B cell (primary cell): ENCODE measurements around the gene CD300LB. TPM values are rescaled to one million over a fixed set of nuclear protein-coding genes. Genes with fewer than 3 reads are reported as not detected.

Experiments used
- ATAC-seq: fragments of 200-7000 bp; cut with Tn5 transposase; one replicate; pipeline ENCODE4 v1.10.0; 2021; ENCODE audit warnings: low read depth, mild to moderate bottlenecking, moderate number of reproducible peaks, moderate library complexity
- CTCF ChIA-PET: fragments of 350-600 bp; sonication (Branson Sonifier 250); formaldehyde crosslinking; loops from one replicate; lab custom pipeline; 2021; ENCODE audit warnings: antibody characterized with exemption, inconsistent platforms; lab: Charles Lee
- POLR2A ChIA-PET: fragments of 350-600 bp; sonication (Branson Sonifier 250); formaldehyde crosslinking; loops from one replicate; lab custom pipeline; 2021; ENCODE audit warnings: antibody characterized with exemption; lab: Charles Lee
- DNase-seq: peaks from one replicate; pipeline ENCODE4 v3.0.0; 2013
- H2AFZ ChIP-seq: 2 replicates; pipeline ENCODE4 v1.6.1; 2012; ENCODE audit warnings: mild to moderate bottlenecking, low read depth, low read length; ENCODE audit not compliant: insufficient read depth, poor library complexity, severe bottlenecking
- H3K27ac ChIP-seq, 2 donors: 1 replicate in 1 of 2; 2 replicates in 1 of 2; pipeline ENCODE4 v1.5.1; 2012 to 2013; ENCODE audit warnings: low read length in 2 of 2, mild to moderate bottlenecking in 2 of 2, moderate library complexity in 1 of 2
- H3K27me3 ChIP-seq, 4 experiments: fragments of 200-600 bp in 1 of 4; sonication (generic) in 1 of 4; replicated peaks in 1 of 4; 1 replicate in 2 of 4; 2 replicates in 2 of 4; pipeline versions ENCODE4 v1.6.1 to v1.7.0; 2013 to 2016; ENCODE audit warnings: low read length in 3 of 4, mild to moderate bottlenecking in 2 of 4, mixed read lengths in 1 of 4, moderate library complexity in 1 of 4; ENCODE audit not compliant: insufficient read depth in 4 of 4, control insufficient read depth in 3 of 4; ENCODE audit errors: control extremely low read depth in 1 of 4
- H3K36me3 ChIP-seq, 2 experiments: replicated peaks in 1 of 2; 1 replicate in 1 of 2; 2 replicates in 1 of 2; pipeline versions ENCODE4 v1.6.1 to v1.7.1; 2013; ENCODE audit warnings: low read length in 1 of 2; ENCODE audit not compliant: insufficient read depth in 2 of 2, control insufficient read depth in 1 of 2; ENCODE audit errors: control extremely low read depth in 1 of 2, extremely low read depth in 1 of 2
- H3K4me1 ChIP-seq, 2 donors: fragments of 200-600 bp in 1 of 2; sonication (generic) in 1 of 2; 1 replicate in 1 of 2; 2 replicates in 1 of 2; pipeline versions ENCODE4 v1.5.1 to v1.6.1; 2013 to 2017; ENCODE audit warnings: low read length in 2 of 2; ENCODE audit not compliant: control insufficient read depth in 2 of 2, insufficient read depth in 2 of 2
- H3K4me2 ChIP-seq: replicated peaks from 2 replicates; pipeline ENCODE3; 2012; ENCODE audit warnings: mild to moderate bottlenecking, low read depth, low read length; ENCODE audit not compliant: poor library complexity, severe bottlenecking
- H3K4me3 ChIP-seq, 5 experiments: fragments of 200-600 bp in 1 of 5; sonication (generic) in 1 of 5; 1 replicate in 3 of 5; 2 replicates in 2 of 5; pipeline versions ENCODE4 v1.5.1 to v1.7.0; 2011 to 2016; ENCODE audit warnings: low read length in 4 of 5, mild to moderate bottlenecking in 4 of 5, low read depth in 2 of 5, control low read depth in 1 of 5, moderate library complexity in 1 of 5; ENCODE audit not compliant: insufficient read depth in 1 of 5; ENCODE audit errors: control extremely low read depth in 1 of 5, extremely low read depth in 1 of 5
- H3K79me2 ChIP-seq: fragments of 200-600 bp; sonication (generic); one replicate; pipeline ENCODE4 v1.6.0; 2016; ENCODE audit warnings: low read length; ENCODE audit not compliant: control insufficient read depth, insufficient read depth
- H3K9ac ChIP-seq: fragments of 200-600 bp; sonication (generic); 2 replicates; pipeline ENCODE4 v1.6.1; 2017; ENCODE audit warnings: mild to moderate bottlenecking, low read length, moderate library complexity
- H3K9me3 ChIP-seq, 3 donors: one replicate each; pipeline versions ENCODE4 v1.6.1 to v1.7.1; 2013; ENCODE audit warnings: low read length in 2 of 3; ENCODE audit not compliant: control insufficient read depth in 2 of 3, insufficient read depth in 1 of 3; ENCODE audit errors: control extremely low read depth in 1 of 3
- H4K20me1 ChIP-seq: 2 replicates; pipeline ENCODE4 v1.6.0; 2012; ENCODE audit warnings: mild to moderate bottlenecking, low read length; ENCODE audit not compliant: insufficient read depth, control insufficient read depth, poor library complexity, severe bottlenecking
- H3K27ac Mint-ChIP-seq: one replicate; pipeline ENCODE4 v1.8.0; 2021; ENCODE audit warnings: mixed read lengths
- H3K27me3 Mint-ChIP-seq: one replicate; pipeline ENCODE4 v1.8.0; 2021; ENCODE audit warnings: mixed read lengths
- H3K4me1 Mint-ChIP-seq: one replicate; pipeline ENCODE4 v1.8.0; 2021; ENCODE audit warnings: mixed read lengths
- H3K4me3 Mint-ChIP-seq: one replicate; pipeline ENCODE4 v1.8.0; 2021; ENCODE audit warnings: mixed read lengths
- H3K9me3 Mint-ChIP-seq: one replicate; pipeline ENCODE4 v1.8.0; 2022; ENCODE audit warnings: mixed read lengths; ENCODE audit not compliant: insufficient read depth
- EZH2 ChIP-seq: IDR thresholded peaks from 2 replicates; pipeline ENCODE4 v1.6.1; 2012; ENCODE audit warnings: borderline replicate concordance, low read depth, mild to moderate bottlenecking, moderate library complexity, low read length; ENCODE audit not compliant: insufficient read depth, poor library complexity, severe bottlenecking
- WGBS: methylation state at CpG from one replicate; pipeline ENCODE4 v1.1.5; 2013; ENCODE audit warnings: missing lambda C conversion rate; ENCODE audit not compliant: insufficient coverage; 5-methylcytosine and 5-hydroxymethylcytosine counted together
- intact Hi-C: fragments of 100-400 bp; cut with micrococcal nuclease; formaldehyde crosslinking; loops from one replicate; pipeline ENCODE4 v1.10.0; 2022
- polyA plus RNA-seq: library from polyadenylated mRNA; depleted of rRNA; stranded (reverse); fragments of >200 nt; gene quantifications from 2 replicates; pipeline ENCODE4 v1.2.3, GENCODE V29; 2012
- total RNA-seq, 2 donors: library from RNA; stranded (reverse); fragments of 120-200 nt in 1 of 2; gene quantifications; 1 replicate in 1 of 2; 2 replicates in 1 of 2; pipeline versions ENCODE4 v1.2.3 to v1.2.4, GENCODE V29; 2013 to 2022
- TF ChIP-seq, protein P1 (sequence below): fragments of 200-600 bp; IDR thresholded peaks from one replicate; pipeline ENCODE4 v1.8.0; 2022; ENCODE audit warnings: antibody characterized with exemption, mild to moderate bottlenecking

CD300LB gene
- total and polyA plus RNA-seq, 2 donors (not counting 1 experiment from before 2014, with no cell fraction given): 0.12 to 0.39 TPM

DNA sequence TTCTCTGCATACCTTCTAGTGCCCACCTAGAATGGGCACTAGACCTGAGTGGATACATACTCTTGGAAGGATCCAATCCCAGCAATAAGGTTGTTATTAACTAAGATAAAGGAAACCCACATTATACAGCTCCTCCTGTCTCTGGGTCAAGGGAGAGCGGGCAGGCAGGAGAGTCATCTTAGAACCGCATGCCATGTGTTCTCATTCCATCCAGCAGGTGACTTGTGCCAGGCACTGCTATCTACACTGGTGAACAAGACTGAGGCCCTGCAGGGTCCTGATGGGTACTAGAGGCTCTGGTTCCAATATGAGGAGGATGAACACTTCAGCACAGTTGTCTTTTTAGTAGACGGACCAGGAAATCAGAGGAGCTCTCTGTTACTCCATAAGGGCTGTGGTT is 41.9 kb upstream of the CD300LB start:
- Histone ChIP-seq H2AFZ (no peak overlapping the region), H3K4me3 (no peak overlapping the region), H3K79me2 (no peaks in the 10 kb centered on the region), H3K36me3 (no peaks in the 10 kb centered on the region), H3K9me3 (no peaks in the 10 kb centered on the region), H3K27me3 (peaks cover 0 to 35% (median 10%) of the 10 kb centered on the region in 4 experiments), H3K27ac (no peak overlapping the region), H3K4me1 (peaks cover 0 to 4% of the 10 kb centered on the region in 2 donors), H4K20me1 (no peaks in the 10 kb centered on the region), H3K9ac (no peak overlapping the region), H3K4me2 (no peak overlapping the region)
- Mint-ChIP-seq H3K27me3 (peaks cover 46% of the 10 kb centered on the region), H3K4me3 (no peak overlapping the region), H3K27ac (no peak overlapping the region), H3K9me3 (no peaks in the 10 kb centered on the region), H3K4me1 (peaks cover 5% of the 10 kb centered on the region)
- ChIA-PET CTCF (no interaction called here), POLR2A (no interaction called here)
- WGBS: 90% methylated on average over 3 of the region's 3 CpGs
- intact Hi-C loops: no loop called here
- no peak for TF ChIP-seq EZH2
- TF ChIP-seq, protein P1, sequence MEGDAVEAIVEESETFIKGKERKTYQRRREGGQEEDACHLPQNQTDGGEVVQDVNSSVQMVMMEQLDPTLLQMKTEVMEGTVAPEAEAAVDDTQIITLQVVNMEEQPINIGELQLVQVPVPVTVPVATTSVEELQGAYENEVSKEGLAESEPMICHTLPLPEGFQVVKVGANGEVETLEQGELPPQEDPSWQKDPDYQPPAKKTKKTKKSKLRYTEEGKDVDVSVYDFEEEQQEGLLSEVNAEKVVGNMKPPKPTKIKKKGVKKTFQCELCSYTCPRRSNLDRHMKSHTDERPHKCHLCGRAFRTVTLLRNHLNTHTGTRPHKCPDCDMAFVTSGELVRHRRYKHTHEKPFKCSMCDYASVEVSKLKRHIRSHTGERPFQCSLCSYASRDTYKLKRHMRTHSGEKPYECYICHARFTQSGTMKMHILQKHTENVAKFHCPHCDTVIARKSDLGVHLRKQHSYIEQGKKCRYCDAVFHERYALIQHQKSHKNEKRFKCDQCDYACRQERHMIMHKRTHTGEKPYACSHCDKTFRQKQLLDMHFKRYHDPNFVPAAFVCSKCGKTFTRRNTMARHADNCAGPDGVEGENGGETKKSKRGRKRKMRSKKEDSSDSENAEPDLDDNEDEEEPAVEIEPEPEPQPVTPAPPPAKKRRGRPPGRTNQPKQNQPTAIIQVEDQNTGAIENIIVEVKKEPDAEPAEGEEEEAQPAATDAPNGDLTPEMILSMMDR: no peak
- ATAC-seq (no peak), DNase-seq (no peak)

DNA sequence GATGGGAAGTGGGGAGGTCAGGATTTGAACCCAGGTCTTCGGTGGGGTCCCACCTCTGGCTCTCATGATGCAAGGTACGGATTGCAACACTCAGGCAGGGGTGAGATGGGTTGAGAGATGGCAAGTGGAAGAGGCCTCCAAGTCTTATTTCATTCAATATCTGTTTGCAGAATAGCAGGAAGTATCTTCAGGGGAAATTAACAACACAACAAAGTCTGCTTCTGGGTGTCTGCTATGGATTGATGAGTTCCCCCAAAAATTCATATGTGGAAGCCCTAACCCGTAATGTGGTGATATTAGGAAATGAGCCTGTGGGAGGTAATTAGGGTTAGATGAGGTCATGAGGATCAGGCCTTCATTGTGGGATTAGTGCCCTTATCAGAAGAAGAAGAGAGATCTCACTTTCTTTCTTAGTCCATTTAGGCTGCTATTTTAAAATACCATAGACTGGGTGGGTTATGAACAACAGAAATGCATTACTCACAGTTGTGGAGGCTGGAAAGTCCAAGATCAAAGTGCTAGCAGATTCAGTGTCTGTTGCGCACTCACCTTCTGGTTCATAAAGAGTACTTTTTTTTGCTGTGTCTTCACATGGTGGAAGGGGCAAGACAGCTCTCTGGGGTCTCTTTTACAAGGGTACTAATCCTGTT is 40.5 kb upstream of the CD300LB start:
- no peak for DNase-seq
- Histone ChIP-seq H3K27me3 (peaks cover 0 to 49% (median 10%) of the 10 kb centered on the region in 4 experiments), H3K79me2 (no peaks in the 10 kb centered on the region), H3K4me3 (no peak overlapping the region), H3K4me2 (no peak overlapping the region), H2AFZ (no peak overlapping the region), H3K9ac (no peak overlapping the region), H3K36me3 (no peaks in the 10 kb centered on the region), H3K9me3 (peaks cover 0 to 3% (median 0%) of the 10 kb centered on the region in 3 donors), H3K4me1 (peaks cover 9 to 10% of the 10 kb centered on the region in 2 donors), H4K20me1 (no peaks in the 10 kb centered on the region), H3K27ac (no peak overlapping the region)
- 86% methylated on average over 1 of the region's 4 CpGs for WGBS
- Mint-ChIP-seq H3K27me3 (peaks cover 48% of the 10 kb centered on the region), H3K4me1 (peaks cover 8% of the 10 kb centered on the region), H3K27ac (no peak overlapping the region), H3K9me3 (no peaks in the 10 kb centered on the region), H3K4me3 (no peak overlapping the region)
- CTCF ChIA-PET: interaction anchor here (1.0 to 1.6 kb wide), 2 partner anchors 28 to 60 kb away, joined by 3 read pairs; no protein-coding TSS in a partner anchor
- POLR2A ChIA-PET: no interaction called here
- no peak for TF ChIP-seq EZH2
- TF ChIP-seq, protein P1: no peak
- intact Hi-C loops: no loop called here
- no peak for ATAC-seq
